ENCODE measurements around the gene RIMS4.

DNA sequence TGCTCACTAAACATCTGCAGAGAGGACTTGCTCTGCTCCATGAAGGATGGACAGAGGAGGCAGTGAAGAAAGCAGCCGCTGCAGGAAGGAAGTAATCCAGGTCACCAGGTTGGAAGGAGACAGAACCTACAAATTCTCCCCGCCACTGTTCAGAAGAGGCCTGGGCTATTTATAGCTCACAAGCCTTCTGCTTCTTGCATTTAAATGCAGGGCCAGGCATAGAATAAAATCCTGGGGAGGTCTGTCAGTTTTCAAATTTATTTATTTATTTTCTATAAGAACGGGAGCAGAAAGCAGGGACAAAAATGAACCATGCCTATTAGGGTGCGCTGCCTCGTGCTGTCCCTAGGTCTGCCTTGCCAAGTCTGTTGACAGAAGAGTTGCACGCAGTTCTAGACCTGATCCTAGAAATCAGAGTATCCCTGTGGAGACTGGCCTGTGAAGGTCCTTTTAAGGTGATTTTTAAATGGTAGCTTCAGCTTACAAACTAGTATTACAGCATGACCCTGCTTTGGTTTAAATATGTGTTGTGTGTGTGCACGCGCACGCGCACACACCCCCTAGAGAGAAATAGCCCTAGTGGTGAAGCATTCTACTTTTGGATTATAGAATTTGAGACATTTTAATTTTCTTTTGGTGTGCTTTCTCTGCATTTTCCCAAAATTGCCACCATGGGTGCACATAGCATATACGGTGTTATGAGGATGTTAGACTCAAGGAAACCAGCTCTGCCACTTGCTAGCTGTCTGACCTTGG is 19.5 kb downstream of the RIMS4 start:
- TF ChIP-seq, protein P1, sequence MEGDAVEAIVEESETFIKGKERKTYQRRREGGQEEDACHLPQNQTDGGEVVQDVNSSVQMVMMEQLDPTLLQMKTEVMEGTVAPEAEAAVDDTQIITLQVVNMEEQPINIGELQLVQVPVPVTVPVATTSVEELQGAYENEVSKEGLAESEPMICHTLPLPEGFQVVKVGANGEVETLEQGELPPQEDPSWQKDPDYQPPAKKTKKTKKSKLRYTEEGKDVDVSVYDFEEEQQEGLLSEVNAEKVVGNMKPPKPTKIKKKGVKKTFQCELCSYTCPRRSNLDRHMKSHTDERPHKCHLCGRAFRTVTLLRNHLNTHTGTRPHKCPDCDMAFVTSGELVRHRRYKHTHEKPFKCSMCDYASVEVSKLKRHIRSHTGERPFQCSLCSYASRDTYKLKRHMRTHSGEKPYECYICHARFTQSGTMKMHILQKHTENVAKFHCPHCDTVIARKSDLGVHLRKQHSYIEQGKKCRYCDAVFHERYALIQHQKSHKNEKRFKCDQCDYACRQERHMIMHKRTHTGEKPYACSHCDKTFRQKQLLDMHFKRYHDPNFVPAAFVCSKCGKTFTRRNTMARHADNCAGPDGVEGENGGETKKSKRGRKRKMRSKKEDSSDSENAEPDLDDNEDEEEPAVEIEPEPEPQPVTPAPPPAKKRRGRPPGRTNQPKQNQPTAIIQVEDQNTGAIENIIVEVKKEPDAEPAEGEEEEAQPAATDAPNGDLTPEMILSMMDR (CRISPR knock-in tag; IDR thresholded peaks at IDR 0.05): no peak
- TF ChIP-seq ZNF800 (CRISPR knock-in tag; IDR thresholded peaks at IDR 0.05): no peak
- no peak for TF ChIP-seq ATF6 (CRISPR knock-in tag; conservative IDR thresholded peaks at IDR 0.05)
- TF ChIP-seq ZNF670 (CRISPR knock-in tag; IDR thresholded peaks at IDR 0.05; ENCODE audit: borderline replicate concordance): no peak
